GM12878 (cell line): ENCODE results near the gene MAMLD1. TPM values are rescaled to one million over a fixed set of nuclear protein-coding genes. Genes with fewer than 3 reads are reported as not detected.

ENCODE experiments used
- ATAC-seq: fragments of 200-7000 bp; cut with Tn5 transposase; 3 replicates; pipeline ENCODE4 v1.9.1; 2020; ENCODE audit warnings: mild to moderate bottlenecking, moderate library complexity
- BruUV-seq: library from RNA; stranded (reverse); fragments of 400-500 nt; replicated peaks from 2 replicates; lab custom pipeline; 2021; lab: Mats Ljungman, UMichigan
- CTCF ChIA-PET: fragments of 300-600 bp; sonication (Branson Sonifier 250); formaldehyde crosslinking; extraction: SDS; loops from one replicate; lab custom pipeline; 2021; ENCODE audit warnings: inconsistent platforms; lab: Yijun Ruan, JAX
- POLR2A ChIA-PET: fragments of 350-600 bp; formaldehyde crosslinking; extraction: SDS; loops from one replicate; lab custom pipeline; 2021; ENCODE audit warnings: inconsistent platforms; lab: Charles Lee
- RAD21 ChIA-PET: fragments of 300-600 bp; sonication (Branson Sonifier 250); formaldehyde crosslinking; loops from one replicate; lab custom pipeline; 2023; ENCODE audit warnings: antibody characterized with exemption; ENCODE audit not compliant: unreplicated experiment; lab: Charles Lee
- SMC1A ChIA-PET: fragments of 300-600 bp; sonication (Branson Sonifier 250); formaldehyde crosslinking; loops from one replicate; lab custom pipeline; 2023; ENCODE audit not compliant: unreplicated experiment, uncharacterized antibody; lab: Charles Lee
- DNase-seq: peaks from one replicate; pipeline ENCODE4 v3.0.0-alpha.2; 2011; ENCODE audit warnings: low read depth, low spot score
- FAIRE-seq: peaks from 3 replicates; lab custom pipeline; 2011; peaks lifted over from hg19 to GRCh38; lab: Jason Lieb, UNC
- H2AFZ ChIP-seq: 2 replicates; pipeline ENCODE4 v1.6.0; 2011; ENCODE audit warnings: low read depth, low read length, control low read depth; ENCODE audit not compliant: control insufficient read depth
- H3K27ac ChIP-seq: 2 replicates; pipeline ENCODE4 v1.5.1; 2011; ENCODE audit warnings: control low read depth; ENCODE audit not compliant: control insufficient read depth, insufficient read depth
- H3K27me3 ChIP-seq, 2 experiments: replicated peaks in 1 of 2; 2 replicates each; pipeline versions ENCODE4 v1.6.0 to v1.6.1; 2011; ENCODE audit warnings: low read length in 1 of 2; ENCODE audit not compliant: control insufficient read depth in 2 of 2, insufficient read depth in 2 of 2
- H3K36me3 ChIP-seq, 2 experiments: 2 replicates each; pipeline ENCODE4 v1.5.1; 2011; ENCODE audit warnings: low read length in 1 of 2; ENCODE audit not compliant: control insufficient read depth in 2 of 2, insufficient read depth in 2 of 2
- H3K4me1 ChIP-seq: 2 replicates; pipeline ENCODE4 v1.6.1; 2011; ENCODE audit warnings: mild to moderate bottlenecking, low read length, moderate library complexity, mixed read lengths; ENCODE audit not compliant: control insufficient read depth, insufficient read depth
- H3K4me2 ChIP-seq: 2 replicates; pipeline ENCODE4 v1.6.0; 2011; ENCODE audit warnings: control low read depth; ENCODE audit not compliant: control insufficient read depth, insufficient read depth
- H3K4me3 ChIP-seq: fragments of 200-600 bp; sonication (generic); 2 replicates; pipeline ENCODE4 v1.5.1; 2016
- H3K79me2 ChIP-seq: 2 replicates; pipeline ENCODE4 v1.6.0; 2011; ENCODE audit warnings: low read length; ENCODE audit not compliant: control insufficient read depth, insufficient read depth
- H3K9ac ChIP-seq: 2 replicates; pipeline ENCODE4 v1.8.0; 2011; ENCODE audit warnings: low read length, control low read depth, mixed read lengths; ENCODE audit not compliant: control insufficient read depth, insufficient read depth
- H3K9me3 ChIP-seq: replicated peaks from 3 replicates; pipeline ENCODE4 v1.5.1; 2011; ENCODE audit warnings: mild to moderate bottlenecking, low read length; ENCODE audit not compliant: control insufficient read depth, insufficient read depth
- H4K20me1 ChIP-seq: 2 replicates; pipeline ENCODE4 v1.6.0; 2011; ENCODE audit not compliant: control insufficient read depth, insufficient read depth
- NR2C2 ChIP-seq: IDR thresholded peaks from 2 replicates; pipeline ENCODE4 v1.6.1; 2011; ENCODE audit warnings: borderline replicate concordance, low read depth; ENCODE audit not compliant: control insufficient read depth, insufficient read length
- SUZ12 ChIP-seq: fragments of 200-600 bp; sonication (generic); IDR thresholded peaks from one replicate; pipeline ENCODE4 v1.6.1; 2018; ENCODE audit warnings: antibody characterized with exemption, mild to moderate bottlenecking; ENCODE audit not compliant: unreplicated experiment
- WGBS: methylation state at CpG from one replicate; pipeline ENCODE4 v1.1.6; 2016; ENCODE audit warnings: low lambda C conversion rate; ENCODE audit not compliant: insufficient replicate concordance, insufficient coverage; ENCODE audit errors: missing lambda C conversion rate; 5-methylcytosine and 5-hydroxymethylcytosine counted together
- in situ Hi-C: fragments of 300-500 bp; cut with MboI; formaldehyde crosslinking; loops from 9 replicates; pipeline ENCODE4 v1.14.3; 2018; ENCODE audit warnings: mixed read lengths
- intact Hi-C: fragments of 100-400 bp; cut with micrococcal nuclease; formaldehyde crosslinking; loops from one replicate; pipeline ENCODE4 v1.14.2; 2022; ENCODE audit not compliant: unreplicated experiment
- polyA plus RNA-seq, 11 experiments: library from polyadenylated mRNA; depleted of rRNA in 4 of 11; unstranded in 6 of 11; stranded (reverse) in 5 of 11; fragments of >200 nt; fragmentation: Nextera tagmentation in 4 of 11; fragmentation: Illumina TruSeq in 1 of 11; extraction: Ambion mirVana in 4 of 11; extraction: Trizol in 1 of 11; gene quantifications; 1 replicate in 1 of 11; 2 replicates in 10 of 11; pipeline versions ENCODE4 v1.2.1 to v1.2.3, GENCODE V29; 2011 to 2016; ENCODE audit warnings: inconsistent platforms in 2 of 11, missing spikeins in 2 of 11, low read depth in 1 of 11
- total RNA-seq, 4 experiments: library from RNA; depleted of rRNA in 3 of 4; stranded (reverse); fragments of >200 nt in 3 of 4; fragmentation: Illumina TruSeq in 1 of 4; extraction: Trizol in 1 of 4; gene quantifications; 2 replicates each; pipeline versions ENCODE4 v1.2.1 to v1.2.3, GENCODE V29; 2013 to 2021
- TF ChIP-seq, protein P1 (sequence below): fragments of 450-650 bp; conservative IDR thresholded peaks from 2 replicates; pipeline ENCODE4 v1.6.1; 2017; ENCODE audit warnings: mild to moderate bottlenecking, moderate library complexity

Gene MAMLD1
- total and polyA plus RNA-seq, 10 of the 15 experiments (the other 5 are each of a cell fraction or from before 2014, with no cell fraction given), result 0.03 to 0.05 TPM; not detected in 8

DNA sequence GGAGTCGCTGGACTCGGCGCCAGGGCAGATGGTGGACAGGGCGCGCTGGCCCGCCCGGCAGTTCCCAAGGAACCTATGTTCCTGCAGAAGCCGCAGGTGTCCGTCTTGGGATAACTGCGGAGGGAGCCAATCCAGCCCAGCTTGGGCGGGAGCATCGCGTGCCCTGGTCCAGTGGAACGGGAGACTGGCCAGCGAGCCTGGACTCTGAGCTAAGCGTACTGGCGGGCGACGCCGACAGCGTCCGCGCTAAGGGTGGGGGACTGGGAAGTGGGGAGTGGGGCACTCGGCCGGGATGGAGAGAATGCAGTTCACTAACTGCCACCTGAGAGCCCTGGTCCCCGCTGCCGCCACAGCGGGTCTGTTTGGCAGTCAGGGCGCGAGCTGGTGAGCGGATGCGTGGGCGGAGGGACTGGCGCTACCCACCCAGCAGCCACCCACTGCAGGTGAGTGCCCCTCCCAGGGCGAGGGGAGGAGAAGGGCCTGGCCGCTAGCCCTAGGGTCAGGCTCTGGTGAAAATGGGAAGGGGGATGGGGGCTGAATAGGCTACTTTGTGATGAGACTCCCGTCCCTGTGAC lies 1.3 kb upstream of the MAMLD1 start (continued):
- TF ChIP-seq, protein P1, sequence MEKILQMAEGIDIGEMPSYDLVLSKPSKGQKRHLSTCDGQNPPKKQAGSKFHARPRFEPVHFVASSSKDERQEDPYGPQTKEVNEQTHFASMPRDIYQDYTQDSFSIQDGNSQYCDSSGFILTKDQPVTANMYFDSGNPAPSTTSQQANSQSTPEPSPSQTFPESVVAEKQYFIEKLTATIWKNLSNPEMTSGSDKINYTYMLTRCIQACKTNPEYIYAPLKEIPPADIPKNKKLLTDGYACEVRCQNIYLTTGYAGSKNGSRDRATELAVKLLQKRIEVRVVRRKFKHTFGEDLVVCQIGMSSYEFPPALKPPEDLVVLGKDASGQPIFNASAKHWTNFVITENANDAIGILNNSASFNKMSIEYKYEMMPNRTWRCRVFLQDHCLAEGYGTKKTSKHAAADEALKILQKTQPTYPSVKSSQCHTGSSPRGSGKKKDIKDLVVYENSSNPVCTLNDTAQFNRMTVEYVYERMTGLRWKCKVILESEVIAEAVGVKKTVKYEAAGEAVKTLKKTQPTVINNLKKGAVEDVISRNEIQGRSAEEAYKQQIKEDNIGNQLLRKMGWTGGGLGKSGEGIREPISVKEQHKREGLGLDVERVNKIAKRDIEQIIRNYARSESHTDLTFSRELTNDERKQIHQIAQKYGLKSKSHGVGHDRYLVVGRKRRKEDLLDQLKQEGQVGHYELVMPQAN, result no peak

DNA sequence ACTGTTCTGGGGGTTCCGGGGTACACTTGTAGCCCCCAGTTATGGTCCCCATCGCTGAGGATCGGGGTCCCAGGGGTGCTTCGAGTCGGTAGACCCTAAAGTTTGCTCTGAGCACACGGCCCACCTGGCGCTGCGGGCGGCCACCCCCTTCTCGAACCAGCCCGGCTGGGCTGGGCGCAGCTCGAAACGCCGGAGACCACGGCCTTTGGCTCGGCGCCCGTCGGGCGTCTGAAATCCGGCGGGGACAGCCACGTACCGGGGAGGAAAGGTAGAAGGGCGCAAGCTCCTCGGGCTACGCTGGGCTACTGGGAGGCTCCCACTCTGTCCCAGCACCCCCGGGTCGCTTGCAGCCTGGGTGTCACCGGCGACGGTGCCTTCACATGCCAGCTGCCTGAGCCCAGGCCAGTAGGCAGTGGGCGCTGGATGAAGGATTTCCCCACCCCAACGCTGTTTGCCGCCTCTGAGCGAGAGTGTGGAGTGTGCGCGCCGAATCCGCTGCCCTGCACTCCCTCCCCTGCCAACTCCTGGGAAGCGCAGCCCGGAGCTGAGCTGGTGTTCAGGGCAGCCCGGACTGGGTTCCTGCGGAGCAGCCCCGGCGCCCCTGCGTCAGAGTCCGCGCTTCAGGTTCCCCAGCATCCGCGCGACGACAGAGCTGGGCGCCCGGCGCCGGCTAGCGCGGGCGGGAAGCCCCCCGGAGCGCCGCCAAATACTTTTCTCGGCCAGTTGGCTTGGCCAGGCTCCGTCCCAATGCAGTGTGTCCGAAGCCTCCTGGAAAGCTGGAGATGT lies 637 bp downstream of the MAMLD1 start:
- ChIA-PET RAD21 (no interaction called here), SMC1A (no interaction called here)
- H3K9ac ChIP-seq, result no peak overlapping the region
- H4K20me1 ChIP-seq, result no peaks in the 10 kb centered on the region
- TF ChIP-seq NR2C2 (no peak), SUZ12 (peak; percentile 77)
- TF ChIP-seq, all 136 proteins: peak for 1
- peaks cover 2 to 7% of the 10 kb centered on the region in 2 experiments; a peak in 3 of 4 replicates for H3K27me3 ChIP-seq
- WGBS, result 30% methylated on average over 60 of the region's 67 CpGs
- no peak for DNase-seq
- no peak overlapping the region for H2AFZ ChIP-seq
- H3K36me3 ChIP-seq, result no peaks in the 10 kb centered on the region
- FAIRE-seq, result no peak
- H3K27ac ChIP-seq, result no peak overlapping the region
- ChIA-PET POLR2A (no interaction called here), CTCF (interaction anchor here (0.7 kb wide), 1 partner anchor 385 kb away, joined by 3 read pairs; no protein-coding TSS in a partner anchor)
- no TSS peak for BruUV-seq
- no peak overlapping the region for H3K4me3 ChIP-seq
- in situ Hi-C loops (no loop called here), intact Hi-C loops (no loop called here)
- peak; percentile 16 for ATAC-seq
- peak overlapping the region; percentile 42; the same call in 1 of the 2 replicates for H3K4me2 ChIP-seq
- H3K79me2 ChIP-seq, result no peaks in the 10 kb centered on the region
- no peaks in the 10 kb centered on the region; the same call in 2 of the 3 replicates for H3K9me3 ChIP-seq
- no peaks in the 10 kb centered on the region for H3K4me1 ChIP-seq
